DOHH2 (cell line): ENCODE data around the gene RNLS.

Experiments
- CTCF ChIP-seq: fragments of 200-600 bp; sonication (generic); IDR thresholded peaks from one replicate; pipeline ENCODE4 v1.5.1; 2014; ENCODE audit warnings: antibody characterized with exemption, mild to moderate bottlenecking, low read depth, low read length; ENCODE audit not compliant: poor library complexity, severe bottlenecking
- EZH2phosphoT487 ChIP-seq: fragments of 200-600 bp; sonication (generic); IDR thresholded peaks from 2 replicates; pipeline ENCODE4 v1.6.1; 2017; ENCODE audit warnings: borderline replicate concordance, mild to moderate bottlenecking, antibody characterized with exemption, low read length, moderate library complexity, mixed read lengths

GRCh38 chr10:88395677-88396076 is 187.4 kb downstream of the RNLS start:
- TF ChIP-seq CTCF, result no peak
- TF ChIP-seq EZH2phosphoT487, result no peak
